Non-pigmented ciliary epithelial cell (primary cell): ENCODE results near the gene TTC9.

Experiments
- DNase-seq: peaks from one replicate; pipeline ENCODE4 v3.0.0-alpha.2; 2010; ENCODE audit warnings: low read depth

TTC9 gene

GRCh38 chr14:70645892-70646291 lies 4.2 kb downstream of the TTC9 start:
- DNase-seq = no peak

- no peak for DNase-seq
Measured at GRCh38 chr14:70646705-70647104, 5.0 kb downstream of the TTC9 start.

GRCh38 chr14:70648346-70648745 lies 6.6 kb downstream of the TTC9 start:
- no peak for DNase-seq

- DNase-seq = no peak
Measured at GRCh38 chr14:70649803-70650202, 8.1 kb downstream of the TTC9 start.

GRCh38 chr14:70651522-70651921 lies 9.8 kb downstream of the TTC9 start:
- no peak for DNase-seq

GRCh38 chr14:70652871-70653270 lies 11.2 kb downstream of the TTC9 start:
- no peak for DNase-seq

- DNase-seq = no peak
Measured at GRCh38 chr14:70653662-70654061, 11.9 kb downstream of the TTC9 start.

GRCh38 chr14:70654632-70655031 lies 12.9 kb downstream of the TTC9 start:
- DNase-seq = no peak

- DNase-seq = no peak
Measured at GRCh38 chr14:70655110-70655826, 13.6 kb downstream of the TTC9 start.

GRCh38 chr14:70658899-70659298 lies 17.2 kb downstream of the TTC9 start:
- no peak for DNase-seq

- DNase-seq = no peak
Measured at GRCh38 chr14:70660967-70661893, 19.5 kb downstream of the TTC9 start.

- DNase-seq = no peak
Measured at GRCh38 chr14:70662080-70662479, 20.4 kb downstream of the TTC9 start.

GRCh38 chr14:70662816-70663215 lies 21.1 kb downstream of the TTC9 start:
- no peak for DNase-seq

- no peak for DNase-seq
Measured at GRCh38 chr14:70663707-70664179, 22.0 kb downstream of the TTC9 start.

- DNase-seq = no peak
Measured at GRCh38 chr14:70664698-70665447, 23.2 kb downstream of the TTC9 start.

- DNase-seq = no peak
Measured at GRCh38 chr14:70665448-70666360, 24.0 kb downstream of the TTC9 start.

GRCh38 chr14:70666361-70666686 lies 24.6 kb downstream of the TTC9 start:
- DNase-seq = no peak

GRCh38 chr14:70670992-70671651 lies 29.4 kb downstream of the TTC9 start:
- no peak for DNase-seq

GRCh38 chr14:70671652-70672644 lies 30.2 kb downstream of the TTC9 start:
- DNase-seq = no peak

- DNase-seq = no peak
Measured at GRCh38 chr14:70677341-70677740, 35.6 kb downstream of the TTC9 start.
